ENCODE data around the gene LACRT.

DNA sequence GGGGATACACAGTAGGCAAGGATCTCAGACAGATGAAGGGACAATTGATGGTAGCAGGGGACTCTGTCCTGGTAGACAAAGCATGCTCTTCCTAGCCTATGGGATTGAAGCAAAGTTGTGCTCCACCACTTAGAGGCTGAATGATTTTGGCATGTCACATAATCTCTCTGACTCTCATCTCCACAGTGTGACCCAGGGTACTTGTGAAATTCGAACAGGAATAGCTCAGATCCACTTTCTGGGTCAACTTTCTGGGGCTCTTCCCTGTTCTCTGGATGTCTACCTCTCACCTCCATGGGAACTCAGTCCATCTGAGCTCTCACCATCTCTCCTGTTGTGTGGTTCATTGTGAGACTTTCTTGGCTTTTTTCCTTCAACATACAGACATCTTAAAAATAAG lies 15.1 kb upstream of the LACRT start:
- TF ChIP-seq, protein P1, sequence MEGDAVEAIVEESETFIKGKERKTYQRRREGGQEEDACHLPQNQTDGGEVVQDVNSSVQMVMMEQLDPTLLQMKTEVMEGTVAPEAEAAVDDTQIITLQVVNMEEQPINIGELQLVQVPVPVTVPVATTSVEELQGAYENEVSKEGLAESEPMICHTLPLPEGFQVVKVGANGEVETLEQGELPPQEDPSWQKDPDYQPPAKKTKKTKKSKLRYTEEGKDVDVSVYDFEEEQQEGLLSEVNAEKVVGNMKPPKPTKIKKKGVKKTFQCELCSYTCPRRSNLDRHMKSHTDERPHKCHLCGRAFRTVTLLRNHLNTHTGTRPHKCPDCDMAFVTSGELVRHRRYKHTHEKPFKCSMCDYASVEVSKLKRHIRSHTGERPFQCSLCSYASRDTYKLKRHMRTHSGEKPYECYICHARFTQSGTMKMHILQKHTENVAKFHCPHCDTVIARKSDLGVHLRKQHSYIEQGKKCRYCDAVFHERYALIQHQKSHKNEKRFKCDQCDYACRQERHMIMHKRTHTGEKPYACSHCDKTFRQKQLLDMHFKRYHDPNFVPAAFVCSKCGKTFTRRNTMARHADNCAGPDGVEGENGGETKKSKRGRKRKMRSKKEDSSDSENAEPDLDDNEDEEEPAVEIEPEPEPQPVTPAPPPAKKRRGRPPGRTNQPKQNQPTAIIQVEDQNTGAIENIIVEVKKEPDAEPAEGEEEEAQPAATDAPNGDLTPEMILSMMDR (conservative IDR thresholded peaks at IDR 0.05), result no peak
- no peak for TF ChIP-seq ZFX (IDR thresholded peaks at IDR 0.05)

Measured in C4-2B (cell line).